Activated effector memory CD4-positive, alpha-beta T cell treated with anti-CD3 and anti-CD28 coated beads, Interleukin-2, amount 50 U/mL, for 16 hours (primary cell): ENCODE results near the gene IKZF2.
A peak's percentile ranks its signal among the peaks of the same experiment; 100 is the strongest.

Experiments used
- DNase-seq: peaks from one replicate; pipeline ENCODE4 v3.0.0-alpha.2; 2020

The IKZF2 gene

DNA sequence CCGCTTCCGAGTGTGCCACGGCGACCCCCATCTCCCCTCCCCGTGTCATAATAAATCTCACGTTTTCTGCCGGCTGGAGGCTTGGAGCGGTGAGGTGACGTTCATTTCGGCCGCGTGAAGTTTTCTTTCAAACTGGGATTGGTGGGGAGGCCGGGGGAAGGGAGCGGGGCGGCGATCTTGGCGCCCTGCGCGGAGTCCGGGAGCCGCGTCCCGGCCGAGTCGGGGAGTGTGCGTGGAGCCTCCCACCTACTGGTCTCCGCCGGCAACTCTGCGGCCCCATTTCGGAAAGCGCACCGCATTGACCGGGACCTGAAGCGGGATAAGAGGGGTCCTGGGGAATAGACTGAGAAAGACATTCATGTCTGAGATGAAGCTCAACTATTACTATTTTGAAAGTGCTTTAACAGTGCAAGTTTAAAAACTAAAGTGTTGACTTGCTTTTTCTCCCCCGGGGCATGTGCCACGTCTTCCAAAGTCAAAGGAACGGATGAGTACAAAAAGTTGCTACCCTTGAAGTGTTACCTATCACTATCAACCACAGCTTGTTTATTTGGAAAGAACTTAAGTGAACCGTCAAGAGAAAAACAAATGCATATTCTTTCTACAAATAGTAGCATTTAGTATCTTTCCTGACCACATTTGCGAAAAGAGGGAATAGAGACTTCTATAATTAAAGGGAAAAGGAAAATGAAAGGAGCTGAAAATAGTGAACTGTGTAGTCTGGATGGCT lies 818 bp upstream of the IKZF2 start:
- DNase-seq: peak; percentile 78

DNA sequence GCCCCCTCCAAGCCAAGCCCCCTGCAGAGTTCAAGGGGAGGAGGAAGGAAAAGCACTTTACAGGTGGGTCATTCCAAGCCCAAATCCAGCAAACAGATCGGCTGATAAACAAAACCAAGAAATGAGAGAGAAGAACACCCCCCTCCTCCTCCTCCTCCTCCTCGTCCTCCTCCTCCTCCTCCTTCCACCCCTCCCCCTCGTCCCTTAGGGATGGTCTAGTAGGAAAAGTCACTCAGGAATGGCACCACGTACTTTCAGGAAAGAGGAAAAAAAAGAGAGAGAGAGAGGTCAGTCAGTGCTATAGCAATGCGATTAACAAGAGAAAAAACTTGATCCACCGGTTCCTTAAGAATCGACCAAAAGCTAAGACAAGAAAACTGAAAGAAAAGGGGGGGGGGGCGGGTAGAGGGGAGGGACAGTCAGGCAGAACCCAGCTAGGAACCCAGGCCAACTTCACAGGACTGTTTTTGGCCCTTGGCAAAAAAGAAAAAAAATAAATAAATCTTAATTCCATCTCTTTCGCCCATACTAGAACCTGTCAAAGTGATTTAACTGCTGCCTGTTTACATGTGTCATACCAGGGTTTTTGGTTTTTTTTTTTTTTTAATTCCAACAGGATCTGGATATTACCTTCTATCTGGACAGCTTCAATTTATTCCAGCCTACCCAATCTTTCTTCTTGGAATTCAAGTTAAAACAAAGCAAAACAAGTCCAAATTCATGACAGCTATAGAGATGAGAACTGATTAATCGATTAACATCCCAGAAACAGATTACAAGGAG lies 906 bp downstream of the IKZF2 start:
- no peak for DNase-seq

DNA sequence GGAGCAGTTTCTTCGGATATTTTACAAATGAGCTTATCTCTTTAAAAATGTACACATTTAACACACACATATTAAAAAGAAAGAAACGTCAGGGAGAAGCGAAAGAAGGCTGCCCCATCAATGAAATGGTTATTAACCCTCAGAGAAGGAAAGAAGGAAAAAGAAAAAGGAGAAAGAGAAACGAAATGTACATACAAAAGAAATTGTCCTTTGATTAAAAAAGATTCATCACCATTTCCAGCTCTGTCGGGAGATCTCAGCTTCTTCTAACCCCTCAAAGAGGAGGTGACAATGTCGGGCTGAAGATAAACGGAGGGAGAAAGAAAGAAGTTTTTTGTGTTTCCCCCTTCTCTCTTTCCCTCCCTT lies 1.5 kb downstream of the IKZF2 start:
- no peak for DNase-seq

DNA sequence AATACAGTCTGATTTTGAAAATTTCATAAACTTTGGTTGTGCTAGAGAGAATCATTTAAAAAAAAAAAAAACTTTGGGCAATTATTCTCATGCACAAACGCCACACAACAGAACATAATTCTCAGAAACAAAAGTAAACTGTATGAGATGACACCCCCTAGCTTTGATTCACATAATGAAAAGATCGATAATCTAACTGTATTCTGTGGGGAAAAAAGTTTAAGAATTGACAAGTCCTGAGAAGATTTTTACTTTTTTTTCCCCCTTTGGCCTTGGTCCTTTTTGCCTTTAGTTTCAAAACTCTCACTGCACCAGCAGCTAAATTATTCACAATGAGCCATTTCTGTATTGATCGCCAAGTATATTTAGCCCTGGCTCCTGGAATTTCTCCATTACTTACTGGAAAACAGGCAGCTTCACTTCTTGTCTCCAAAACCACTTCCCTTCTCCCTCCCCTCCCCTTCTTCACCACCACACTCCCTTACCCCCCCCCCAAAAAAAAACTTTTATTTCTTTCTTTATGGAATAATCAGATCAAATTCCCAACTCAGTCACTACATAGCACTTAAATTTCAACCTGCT lies 2.0 kb downstream of the IKZF2 start:
- no peak for DNase-seq

DNA sequence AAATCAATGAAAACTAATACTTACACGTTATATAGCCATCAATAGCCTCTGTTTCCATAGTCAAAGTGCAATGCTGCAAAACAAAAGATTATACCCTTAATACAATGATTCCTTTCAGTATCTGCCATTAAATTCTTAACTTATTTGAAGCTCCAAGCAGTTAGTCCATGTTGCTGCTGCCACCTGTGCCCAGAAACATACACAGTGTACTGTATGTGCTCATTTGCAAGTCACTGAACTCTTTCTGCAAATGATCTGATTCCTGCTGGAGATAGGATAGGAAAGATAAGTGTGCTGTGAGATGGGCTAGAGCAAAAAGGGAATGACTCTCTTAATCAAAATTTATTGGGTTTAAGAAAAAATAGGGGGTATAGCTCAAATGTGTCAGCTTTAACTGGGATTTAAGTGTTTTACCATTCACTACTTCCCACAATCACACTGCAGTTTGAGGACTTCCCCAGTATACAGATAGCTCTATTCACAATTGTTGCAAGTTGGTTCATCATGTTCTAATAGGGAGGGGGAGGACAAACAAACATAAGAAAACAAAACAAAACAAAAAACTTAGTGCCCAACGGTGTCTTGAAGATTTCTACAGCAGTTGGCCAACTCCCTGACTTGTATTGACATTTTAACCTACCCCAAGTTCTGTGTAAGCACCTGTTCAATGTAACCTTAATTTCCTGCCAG lies 2.7 kb downstream of the IKZF2 start:
- DNase-seq: no peak

DNA sequence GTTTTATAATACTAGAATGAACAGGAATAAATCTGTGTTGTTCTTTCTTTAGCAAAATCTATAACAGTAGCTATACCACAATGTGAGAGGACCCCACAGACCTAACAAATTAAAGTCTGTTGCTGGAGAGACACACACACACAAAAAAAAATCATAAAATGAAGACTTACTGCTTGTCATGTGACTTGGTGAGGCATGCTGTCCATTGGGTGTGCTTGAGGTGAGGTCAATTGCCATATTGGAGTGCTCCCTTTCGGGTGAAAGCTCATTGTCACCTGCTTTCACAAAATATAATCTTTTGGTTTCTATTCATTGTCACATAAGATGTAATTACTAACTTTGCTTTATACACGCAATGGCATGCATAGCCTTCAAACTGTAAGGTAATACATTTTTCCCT lies 3.9 kb downstream of the IKZF2 start:
- DNase-seq: no peak

DNA sequence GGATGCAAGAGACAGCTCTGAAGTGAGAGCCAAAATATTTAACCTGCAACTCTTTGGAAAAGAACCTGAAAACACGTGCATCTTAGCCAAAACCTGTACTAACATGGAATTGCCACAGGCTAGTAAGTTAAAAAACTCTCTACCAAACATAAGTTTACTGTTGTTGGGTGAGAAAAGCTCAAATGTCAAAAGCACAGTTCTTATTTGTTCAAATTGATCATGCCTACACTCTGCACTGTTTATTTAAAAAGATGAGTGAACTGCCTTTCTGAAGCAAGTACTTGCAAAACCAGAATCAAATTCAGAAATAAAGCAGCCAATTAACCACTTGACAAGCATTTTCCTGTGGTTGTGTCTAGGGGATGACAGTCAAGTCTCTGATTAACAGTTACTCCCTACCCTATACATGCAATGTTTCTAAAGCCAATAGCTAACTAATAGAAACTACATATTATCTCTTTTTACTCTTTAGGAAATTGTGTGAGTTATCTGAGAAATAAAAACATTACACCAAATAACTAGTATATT lies 5.6 kb downstream of the IKZF2 start:
- no peak for DNase-seq

DNA sequence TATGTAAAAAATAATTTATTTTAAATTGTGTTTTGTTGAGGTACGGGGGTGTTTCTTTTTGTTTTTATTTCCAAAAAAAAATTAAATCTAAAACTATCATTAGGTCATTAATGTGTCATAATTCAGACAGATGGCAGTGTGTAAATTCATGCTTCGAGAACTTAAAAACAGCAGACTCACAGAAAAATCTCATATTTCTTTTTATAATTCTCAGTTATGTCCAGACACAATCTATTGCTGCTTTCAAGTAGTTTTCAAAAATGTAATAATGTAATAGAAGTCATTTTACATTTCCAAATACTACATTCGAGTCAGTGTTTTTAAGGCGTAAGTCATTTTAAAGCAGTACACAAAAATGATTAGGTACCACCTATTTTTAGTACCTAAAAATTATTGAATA lies 14.3 kb downstream of the IKZF2 start:
- DNase-seq: no peak

DNA sequence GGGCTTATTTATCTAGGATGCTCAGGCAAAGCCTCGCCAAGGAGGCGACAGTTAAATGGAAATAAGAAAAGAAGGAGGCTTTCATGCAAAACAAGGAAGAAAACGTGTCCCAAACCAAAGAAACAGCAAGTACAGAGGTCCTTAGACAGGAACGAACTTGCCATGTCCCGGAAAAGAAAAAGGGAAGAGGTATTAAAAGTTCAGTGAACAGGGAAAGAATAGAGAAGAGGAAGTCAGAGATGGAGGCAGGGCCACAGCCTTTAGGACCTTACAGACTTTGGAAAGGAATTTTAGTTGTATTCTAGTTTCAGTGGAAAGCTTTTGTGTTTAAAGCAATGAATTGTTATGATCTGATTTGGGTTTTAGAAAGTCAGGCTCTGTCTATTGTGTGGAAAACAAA lies 22.1 kb downstream of the IKZF2 start:
- no peak for DNase-seq

DNA sequence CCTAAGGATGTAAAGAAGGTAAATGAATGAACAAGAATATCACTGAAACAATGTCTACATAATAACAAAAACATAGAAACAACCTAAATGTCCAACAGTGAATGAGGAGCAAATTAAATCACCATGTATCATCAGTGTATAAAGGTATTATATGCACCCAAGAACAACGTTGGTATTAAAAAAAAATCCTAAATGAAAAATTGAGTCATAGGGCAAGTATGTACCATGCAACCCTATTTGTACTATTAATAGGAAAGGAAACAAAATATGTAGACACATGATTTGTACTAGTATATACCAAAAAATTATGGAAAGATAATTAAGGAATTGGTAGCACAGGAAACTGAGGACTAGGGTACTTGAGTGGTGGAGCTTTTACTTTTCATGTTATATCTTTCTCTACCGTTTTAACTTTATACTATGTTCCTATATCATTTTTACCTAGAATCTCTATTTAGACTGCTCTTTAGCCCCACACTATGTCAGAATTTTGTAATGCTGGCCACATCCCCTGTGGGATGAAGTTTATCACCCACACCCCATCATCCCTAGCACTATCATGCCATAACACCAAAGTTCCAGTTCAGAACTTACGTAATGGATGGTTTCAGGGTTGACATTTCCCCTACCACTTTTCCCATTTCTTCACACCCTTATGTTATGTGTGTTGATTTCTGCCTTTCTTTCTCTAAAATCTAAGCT lies 25.6 kb downstream of the IKZF2 start:
- no peak for DNase-seq

DNA sequence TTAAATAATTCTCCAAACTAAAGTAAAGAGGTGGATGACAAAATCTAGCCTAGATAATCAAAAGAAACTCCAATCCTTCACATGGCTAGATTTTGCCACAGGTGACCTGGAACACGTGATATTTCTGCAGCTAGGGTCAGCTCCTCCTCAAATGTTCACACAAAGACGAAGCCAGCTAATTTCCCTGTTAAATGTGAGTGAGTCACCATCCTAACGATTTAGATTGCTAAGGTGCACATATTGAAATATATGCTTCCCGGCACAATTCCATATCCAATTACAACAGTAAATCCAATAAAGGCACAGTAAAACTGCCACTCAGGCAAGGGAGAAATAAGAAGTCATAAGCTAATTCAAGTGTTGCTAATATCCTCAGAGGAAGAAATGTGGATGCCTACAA lies 28.7 kb downstream of the IKZF2 start:
- DNase-seq: no peak

DNA sequence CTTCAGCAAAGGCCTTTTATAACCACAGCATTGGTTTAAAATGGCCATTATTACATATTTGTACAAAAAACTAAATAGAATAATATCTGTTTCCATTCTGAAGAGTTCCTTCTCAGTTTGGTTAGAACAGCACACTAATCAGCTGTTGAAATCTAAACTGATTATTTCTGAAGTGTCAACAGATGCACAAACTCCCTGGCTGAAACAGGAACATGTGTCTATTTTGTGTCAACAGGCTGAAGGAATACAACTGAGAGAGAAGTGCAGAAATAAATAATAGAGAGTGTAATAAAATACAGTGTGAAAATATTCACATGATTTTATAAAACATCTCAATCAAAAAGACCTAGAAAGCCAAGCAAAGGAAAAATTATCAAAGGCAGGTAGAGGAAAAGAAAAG lies 29.7 kb downstream of the IKZF2 start:
- DNase-seq: no peak

DNA sequence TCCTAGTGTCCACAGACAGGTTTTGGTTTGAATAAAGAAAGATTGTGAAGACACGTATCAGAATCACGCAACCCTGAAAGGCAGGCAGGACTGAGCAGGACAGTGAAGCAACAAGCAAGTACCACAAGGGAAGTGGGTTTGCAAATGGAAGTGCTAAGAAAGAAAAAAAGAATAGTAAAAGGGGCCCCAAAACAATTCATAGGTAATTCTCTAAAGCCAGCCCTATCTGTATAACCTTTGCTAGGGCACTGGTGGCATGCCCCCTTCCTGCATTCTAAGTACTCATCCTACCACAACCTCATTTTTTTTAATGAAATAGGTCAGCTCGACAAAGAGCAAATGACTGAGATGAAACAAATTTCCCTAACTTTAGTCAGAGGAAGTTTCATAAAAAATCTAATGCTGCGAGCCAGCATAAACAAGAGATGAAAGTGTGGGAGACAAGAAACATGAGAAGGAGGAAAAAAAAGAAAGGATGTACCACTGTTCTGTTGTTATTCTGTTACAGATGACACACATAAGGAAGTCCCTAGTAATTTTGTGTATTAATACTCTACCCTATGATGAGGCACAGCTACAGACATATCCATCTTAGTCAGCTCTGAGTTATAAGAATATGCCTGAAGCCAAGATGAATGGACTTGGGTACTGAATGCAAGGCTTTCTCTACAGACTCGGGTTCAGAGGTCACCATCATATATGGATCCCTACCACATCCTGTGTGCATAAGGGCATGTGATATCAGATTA lies 32.2 kb downstream of the IKZF2 start:
- DNase-seq: peak; percentile 66

DNA sequence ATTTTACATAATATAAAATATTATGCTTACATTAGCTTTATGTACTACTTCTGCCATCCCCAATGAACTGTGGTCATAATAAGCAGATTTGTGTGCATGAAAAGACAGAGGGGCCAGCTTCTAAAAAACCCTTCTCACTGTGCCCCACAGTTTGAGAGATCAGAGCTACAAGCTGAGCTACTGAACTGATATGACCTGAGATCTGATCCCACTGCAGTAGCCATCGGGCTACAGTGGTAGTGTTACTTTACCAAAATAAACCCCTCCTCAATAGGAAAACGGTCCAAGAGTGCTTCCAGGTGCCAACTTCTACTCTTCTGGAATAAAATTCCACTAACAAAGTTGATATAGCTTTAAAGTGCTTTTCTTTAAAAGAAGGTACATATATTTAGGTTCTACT lies 43.1 kb downstream of the IKZF2 start:
- no peak for DNase-seq

DNA sequence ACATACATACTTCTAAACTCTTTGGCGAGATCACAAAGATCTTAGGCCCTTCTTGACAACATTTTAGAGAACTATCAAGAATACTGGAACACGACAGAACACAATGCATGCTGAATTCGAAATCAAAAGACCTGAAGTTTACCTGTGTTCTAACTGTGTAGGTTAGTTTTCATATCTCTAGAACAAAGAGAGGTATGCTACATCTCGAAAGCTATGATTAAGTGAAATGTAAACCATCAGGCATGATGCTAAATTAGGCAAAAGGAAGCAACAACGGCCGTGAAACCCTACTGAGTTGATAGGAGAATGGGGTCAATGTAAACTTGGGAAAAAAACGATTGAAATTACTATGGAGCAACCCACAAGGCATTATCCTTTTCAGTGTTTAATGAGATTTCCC lies 43.7 kb downstream of the IKZF2 start:
- no peak for DNase-seq

DNA sequence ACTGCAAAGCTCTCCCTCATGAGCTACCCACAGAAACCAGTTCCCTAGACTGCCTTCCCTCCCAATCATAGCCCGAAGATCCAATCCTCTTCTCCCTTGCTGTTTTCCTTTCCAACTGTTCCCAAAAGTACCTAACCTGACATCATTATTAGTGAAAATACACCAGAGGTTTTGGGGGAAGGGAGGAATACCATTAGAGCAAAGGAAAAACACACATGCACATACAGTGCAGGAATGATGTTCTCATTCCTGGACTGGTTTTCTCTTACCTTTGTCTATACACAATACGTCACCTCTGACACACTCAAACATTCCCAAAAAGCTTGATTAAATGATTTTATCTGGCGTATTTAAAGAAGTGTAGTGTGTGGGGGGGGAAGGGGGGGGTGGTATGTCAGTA lies 46.2 kb downstream of the IKZF2 start:
- DNase-seq: no peak

DNA sequence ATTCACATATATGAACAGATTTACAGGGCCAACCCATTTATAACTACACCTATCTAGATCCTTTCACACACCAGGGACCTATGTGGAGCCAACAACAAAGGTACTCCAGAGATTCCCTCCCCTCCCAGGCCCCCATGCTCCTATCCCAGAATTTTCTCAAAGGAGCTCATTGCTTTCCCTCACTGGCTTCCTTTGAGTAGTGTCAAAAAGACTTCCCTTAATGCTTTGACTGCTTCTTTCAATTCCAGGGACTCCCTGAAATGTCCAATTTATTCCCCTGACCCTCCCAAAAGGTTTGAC lies 46.6 kb downstream of the IKZF2 start:
- no peak for DNase-seq

DNA sequence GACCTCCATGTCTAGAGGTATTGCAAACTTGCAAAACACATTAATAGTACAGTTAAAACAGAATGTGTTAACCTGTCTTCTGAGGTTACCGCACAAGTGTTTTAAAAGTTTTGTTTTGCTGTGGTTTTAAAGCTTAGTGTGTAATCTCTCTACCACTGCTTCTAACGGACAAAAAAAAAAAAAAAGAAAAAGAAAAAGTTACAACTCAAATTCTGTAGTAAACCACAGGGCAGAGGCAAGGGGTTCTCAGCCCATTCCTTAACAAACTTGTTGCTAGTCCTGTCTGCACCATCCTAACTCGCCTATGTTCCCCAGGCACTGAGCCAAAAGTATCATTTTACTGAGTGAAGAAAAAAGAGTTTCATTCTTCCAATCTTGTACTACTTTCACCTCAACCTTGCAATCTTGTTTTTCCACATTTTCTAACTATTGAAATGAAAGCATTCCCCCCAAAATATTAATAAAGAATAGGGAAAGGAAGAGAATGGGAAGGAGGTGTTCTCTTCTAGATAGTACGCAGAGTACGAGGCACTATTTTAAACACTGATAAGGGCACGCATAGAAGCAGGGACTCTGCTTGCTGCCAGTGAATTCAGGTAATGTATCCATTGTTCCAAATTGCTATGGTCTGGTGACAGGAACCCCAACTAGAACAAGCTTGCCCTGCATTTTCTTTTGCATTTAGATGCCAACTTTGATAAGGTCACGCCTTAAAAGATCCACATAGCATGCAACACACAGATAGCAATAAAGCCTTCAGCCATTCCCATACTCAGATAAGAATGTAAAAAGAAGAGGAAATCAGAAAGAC lies 47.1 kb downstream of the IKZF2 start:
- DNase-seq: no peak

DNA sequence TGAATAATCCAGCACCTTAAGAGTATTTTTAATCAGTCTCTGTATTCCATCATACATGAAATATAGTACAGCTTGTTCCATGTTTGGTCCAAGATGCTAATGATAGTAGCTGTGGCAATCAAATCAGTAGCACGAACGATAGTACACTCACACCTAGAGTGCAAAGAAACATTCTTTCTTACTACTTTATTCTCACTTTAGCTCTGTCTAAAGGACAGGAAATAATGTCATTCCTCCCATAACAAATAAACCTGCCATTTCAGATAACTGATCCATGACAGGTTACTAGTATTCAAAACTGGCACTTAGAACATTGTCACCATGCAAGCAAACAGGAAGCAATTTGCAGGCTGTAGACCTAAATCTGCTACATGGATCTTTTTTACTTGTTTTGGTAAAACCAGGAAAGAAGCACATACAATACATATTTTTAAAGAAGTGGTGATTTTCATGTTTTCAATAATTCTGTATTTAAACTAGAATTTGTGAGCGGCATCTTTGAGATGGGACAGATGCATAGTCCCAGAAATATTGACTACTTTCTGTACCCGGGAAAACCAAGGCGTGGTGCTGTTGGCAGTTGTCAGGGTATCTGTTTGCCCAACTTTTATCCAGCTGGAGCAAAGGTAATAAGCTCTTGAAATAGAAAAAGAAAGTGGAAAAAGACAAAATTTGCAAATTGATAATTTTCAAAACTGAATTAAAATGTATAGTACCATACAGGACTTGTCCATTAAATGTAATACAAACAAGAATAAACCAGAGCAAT lies 49.5 kb downstream of the IKZF2 start:
- DNase-seq: no peak

DNA sequence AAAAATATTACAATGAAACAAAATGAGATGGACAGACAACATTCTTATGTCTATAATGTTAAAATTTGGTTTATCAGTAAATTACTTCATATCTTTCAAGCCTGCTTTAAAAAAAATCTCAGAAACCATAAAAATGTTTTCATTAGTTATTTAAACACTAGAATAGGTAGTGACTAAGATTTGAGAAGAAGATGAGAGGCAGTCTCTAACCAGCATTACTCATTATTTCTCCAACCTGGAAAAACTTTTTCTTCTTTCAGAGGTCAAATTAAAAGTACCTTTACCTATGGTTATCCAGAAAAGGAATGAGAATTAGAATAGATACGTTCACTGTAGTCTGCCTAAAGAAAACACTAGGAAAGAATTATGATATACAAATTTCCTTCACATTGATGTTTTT lies 50.3 kb downstream of the IKZF2 start:
- DNase-seq: no peak

DNA sequence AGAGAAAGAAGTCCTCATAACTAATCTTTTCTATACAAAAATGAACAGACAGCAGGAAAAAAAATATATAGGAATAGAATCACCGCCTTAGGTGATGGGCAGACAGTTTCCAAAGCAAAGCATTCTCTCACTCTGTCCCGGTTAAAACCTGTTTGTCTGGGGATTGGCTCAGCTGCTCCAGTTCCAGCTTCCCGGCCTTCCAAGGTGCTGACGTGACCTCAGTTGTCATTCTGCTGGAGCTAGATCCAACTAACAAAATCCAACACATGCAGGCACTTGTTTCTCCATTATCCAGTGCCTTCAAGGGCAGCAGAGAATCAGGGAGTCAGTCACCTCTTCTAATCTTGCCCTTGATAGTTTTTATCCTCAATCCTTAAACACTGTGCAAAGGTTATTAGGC lies 52.8 kb downstream of the IKZF2 start:
- no peak for DNase-seq
